Right lobe of liver (tissue), 4 donors: ENCODE measurements around the gene ZNF28.

Experiments
- CTCF ChIP-seq, 4 donors: fragments of 200-600 bp in 3 of 4; fragments of 450-650 bp in 1 of 4; IDR thresholded peaks; one replicate each; pipeline versions ENCODE4 v1.5.1 to v1.8.0; 2016 to 2022; ENCODE audit warnings: antibody characterized with exemption in 4 of 4, mild to moderate bottlenecking in 2 of 4
- POLR2A ChIP-seq: fragments of 450-650 bp; IDR thresholded peaks from one replicate; pipeline ENCODE4 v1.6.1; 2017; ENCODE audit warnings: antibody characterized with exemption, mild to moderate bottlenecking
- donor health status: DM: no; HTN: no; CAD: no.
- donor health status: DM: no; HTN: no; CAD: no.
- donor health status: DM: no; HTN: yes; CAD: no.

- peak in 1 of 4 donors; percentile 15 for TF ChIP-seq CTCF (IDR thresholded peaks at IDR 0.05)
- TF ChIP-seq POLR2A = peak; percentile 27
Measured at GRCh38 chr19:52857378-52858191, 36.2 kb upstream of the ZNF28 start, which contains the start of gene ZNF468.
